WTC11 (cell line): Measurements from ENCODE around the gene CSTPP1. TPM values are rescaled to one million over a fixed set of nuclear protein-coding genes. Genes with fewer than 3 reads are reported as not detected.

Source experiments
- ATAC-seq: fragments of 200-7000 bp; cut with Tn5 transposase; 2 replicates; pipeline ENCODE4 v1.10.0; 2021; ENCODE audit warnings: mild to moderate bottlenecking, moderate library complexity
- CTCF ChIA-PET: fragments of 300-600 bp; sonication (Branson Sonifier 250); formaldehyde crosslinking; loops from one replicate; lab custom pipeline; 2021; ENCODE audit warnings: antibody characterized with exemption; lab: Charles Lee
- POLR2A ChIA-PET: fragments of 350-600 bp; sonication (Branson Sonifier 250); formaldehyde crosslinking; loops from one replicate; lab custom pipeline; 2021; ENCODE audit warnings: antibody characterized with exemption; lab: Charles Lee
- DNase-seq: peaks from one replicate; pipeline ENCODE4 v3.0.0; 2021; ENCODE audit warnings: low spot score
- H3K27ac Mint-ChIP-seq: 2 replicates; pipeline ENCODE4 v1.8.0; 2021; ENCODE audit warnings: mixed read lengths
- H3K27me3 Mint-ChIP-seq: 2 replicates; pipeline ENCODE4 v1.8.0; 2021; ENCODE audit warnings: low read depth, mild to moderate bottlenecking, moderate library complexity, mixed read lengths
- H3K36me3 Mint-ChIP-seq: 2 replicates; pipeline ENCODE4 v1.8.0; 2021; ENCODE audit warnings: mixed read lengths
- H3K4me1 Mint-ChIP-seq: 2 replicates; pipeline ENCODE4 v1.8.0; 2022; ENCODE audit warnings: mixed read lengths
- H3K4me3 Mint-ChIP-seq: 2 replicates; pipeline ENCODE4 v1.8.0; 2021; ENCODE audit warnings: mild to moderate bottlenecking, moderate library complexity, mixed read lengths
- H3K9me3 Mint-ChIP-seq: 2 replicates; pipeline ENCODE4 v1.8.0; 2021; ENCODE audit warnings: mixed read lengths
- ELF4 ChIP-seq: sonication (generic); formaldehyde crosslinking; IDR thresholded peaks from 2 replicates; pipeline ENCODE4 v1.8.1; 2022; ENCODE audit warnings: low read depth, mild to moderate bottlenecking, moderate library complexity, missing genetic modification reagents
- JAZF1 ChIP-seq: fragments of 250-450 bp; sonication (Bioruptor Pico); IDR thresholded peaks from 2 replicates; pipeline ENCODE4 v1.9.0; 2021; ENCODE audit warnings: moderate library complexity, mild to moderate bottlenecking, inconsistent platforms
- MXD4 ChIP-seq: fragments of 250-450 bp; sonication (Bioruptor Pico); IDR thresholded peaks from 2 replicates; pipeline ENCODE4 v1.8.0; 2021; ENCODE audit warnings: mild to moderate bottlenecking, moderate library complexity, borderline replicate concordance
- MYBL2 ChIP-seq: sonication (generic); formaldehyde crosslinking; IDR thresholded peaks from 2 replicates; pipeline ENCODE4 v1.8.1; 2023; ENCODE audit warnings: mild to moderate bottlenecking, moderate library complexity, missing genetic modification reagents
- NFATC4 ChIP-seq: fragments of 250-450 bp; sonication (Bioruptor Pico); IDR thresholded peaks from 2 replicates; pipeline ENCODE4 v1.9.0; 2021; ENCODE audit warnings: mild to moderate bottlenecking
- NFYB ChIP-seq: sonication (generic); formaldehyde crosslinking; conservative IDR thresholded peaks from 2 replicates; pipeline ENCODE4 v1.8.0; 2022; ENCODE audit warnings: low read depth, missing genetic modification reagents
- RORB ChIP-seq: fragments of 250-450 bp; sonication (Bioruptor Pico); IDR thresholded peaks from 2 replicates; pipeline ENCODE4 v1.9.0; 2021; ENCODE audit warnings: mild to moderate bottlenecking
- TEAD1 ChIP-seq: sonication (generic); formaldehyde crosslinking; IDR thresholded peaks from 2 replicates; pipeline ENCODE4 v1.8.0; 2022; ENCODE audit warnings: mild to moderate bottlenecking, missing genetic modification reagents
- TEAD4 ChIP-seq: sonication (generic); formaldehyde crosslinking; IDR thresholded peaks from 2 replicates; pipeline ENCODE4 v1.8.0; 2022; ENCODE audit warnings: mild to moderate bottlenecking, missing genetic modification reagents
- ZNF121 ChIP-seq: sonication (generic); formaldehyde crosslinking; IDR thresholded peaks from 2 replicates; pipeline ENCODE4 v1.8.0; 2023; ENCODE audit warnings: missing genetic modification reagents
- ZNF232 ChIP-seq: sonication (generic); formaldehyde crosslinking; IDR thresholded peaks from 2 replicates; pipeline ENCODE4 v1.8.0; 2022; ENCODE audit warnings: mild to moderate bottlenecking, missing genetic modification reagents
- ZNF317 ChIP-seq: sonication (generic); formaldehyde crosslinking; IDR thresholded peaks from 2 replicates; pipeline ENCODE4 v1.8.1; 2023; ENCODE audit warnings: low read depth, mild to moderate bottlenecking, moderate library complexity, missing genetic modification reagents, borderline replicate concordance
- ZNF396 ChIP-seq: fragments of 250-450 bp; sonication (Bioruptor Pico); IDR thresholded peaks from 2 replicates; pipeline ENCODE4 v1.8.0; 2021; ENCODE audit warnings: mild to moderate bottlenecking, moderate library complexity, borderline replicate concordance
- ZNF423 ChIP-seq: fragments of 250-450 bp; sonication (Bioruptor Pico); IDR thresholded peaks from 2 replicates; pipeline ENCODE4 v2.1.2; 2022; ENCODE audit warnings: mild to moderate bottlenecking, moderate library complexity
- total RNA-seq: library from RNA; stranded (reverse); gene quantifications from 3 replicates; pipeline ENCODE4 v1.2.3, GENCODE V29; 2021
- TF ChIP-seq, protein P1 (sequence below): sonication (generic); formaldehyde crosslinking; IDR thresholded peaks from 2 replicates; pipeline ENCODE4 v1.8.0; 2023; ENCODE audit warnings: missing genetic modification reagents, mild to moderate bottlenecking, borderline replicate concordance
- TF ChIP-seq, protein P2 (sequence below): sonication (generic); formaldehyde crosslinking; IDR thresholded peaks from 2 replicates; pipeline ENCODE4 v1.8.1; 2023; ENCODE audit warnings: mild to moderate bottlenecking, missing genetic modification reagents
- TF ChIP-seq, protein P3 (sequence below): sonication (generic); formaldehyde crosslinking; IDR thresholded peaks from 2 replicates; pipeline ENCODE4 v1.8.0; 2023; ENCODE audit warnings: missing genetic modification reagents
- TF ChIP-seq, protein P4 (sequence below): sonication (generic); formaldehyde crosslinking; conservative IDR thresholded peaks from 2 replicates; pipeline ENCODE4 v1.8.1; 2022; ENCODE audit warnings: mild to moderate bottlenecking, missing genetic modification reagents
- TF ChIP-seq, protein P5 (sequence below): sonication (generic); formaldehyde crosslinking; IDR thresholded peaks from 2 replicates; pipeline ENCODE4 v1.8.1; 2023; ENCODE audit warnings: mild to moderate bottlenecking, missing genetic modification reagents, moderate library complexity
- TF ChIP-seq, protein P6 (sequence below): sonication (generic); formaldehyde crosslinking; IDR thresholded peaks from 2 replicates; pipeline ENCODE4 v1.8.1; 2023; ENCODE audit warnings: mild to moderate bottlenecking, missing genetic modification reagents, moderate library complexity

The CSTPP1 gene
- total RNA-seq, 1 experiment from 2014 or later, result 23.6 TPM

DNA sequence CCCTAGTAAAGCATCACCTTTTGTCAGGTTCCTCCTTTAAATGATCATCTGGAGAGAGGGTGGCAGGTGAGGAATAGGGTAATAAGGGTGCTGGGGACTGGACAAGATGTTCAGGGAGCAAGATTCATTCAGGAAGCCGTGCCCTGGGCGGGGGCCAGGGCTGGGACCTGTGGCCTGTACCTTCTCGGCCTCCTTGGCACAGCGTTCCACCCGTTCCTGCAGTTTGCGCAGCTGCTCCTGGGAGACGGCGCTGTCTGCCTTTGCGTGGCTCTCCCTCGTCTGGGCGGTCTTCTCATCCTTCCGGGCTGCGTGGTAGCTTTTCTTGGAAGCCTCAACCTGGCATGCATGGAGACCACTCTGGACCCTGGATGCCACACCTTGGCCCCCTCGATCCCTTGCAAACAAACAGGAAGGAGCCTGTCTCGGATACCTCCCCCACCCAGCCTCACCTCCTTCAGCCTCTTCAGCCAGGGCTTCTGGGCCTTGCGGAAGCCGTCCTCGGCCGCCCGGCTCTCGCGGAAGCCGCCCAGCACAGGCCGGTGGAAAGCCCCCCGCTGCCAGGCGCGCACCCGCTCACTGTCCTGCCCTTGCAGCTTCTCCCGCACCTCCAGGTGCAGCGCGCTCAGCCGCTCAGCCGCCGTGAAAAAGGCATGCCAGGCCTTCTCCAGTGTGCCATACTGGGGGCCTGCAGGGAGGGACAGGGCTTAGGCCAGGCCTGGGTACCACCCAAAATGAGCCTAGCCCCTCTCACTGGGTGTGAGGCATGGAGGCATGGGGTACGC lies 243.6 kb downstream of the CSTPP1 start:
- DNase-seq (no peak), ATAC-seq (no peak)
- no peaks in the 10 kb centered on the region for H3K9me3 Mint-ChIP-seq
- ChIA-PET POLR2A (interaction anchor here (0.8 to 2.9 kb wide), 3 partner anchors 34 to 268 kb away, joined by 3 to 18 read pairs (median 3); partner anchors contain the start of gene DDB2), CTCF (interaction anchor here (0.5 to 5.7 kb wide), 17 partner anchors 8 to 479 kb away, joined by 3 to 93 read pairs (median 4); partner anchors contain the start of genes ACP2, DDB2, NR1H3 and PSMC3)
- H3K36me3 Mint-ChIP-seq, result peaks cover 8% of the 10 kb centered on the region; the same call in 1 of the 2 replicates
- H3K27ac Mint-ChIP-seq, result no peak overlapping the region
- H3K4me1 Mint-ChIP-seq, result peaks cover 24% of the 10 kb centered on the region
- TF ChIP-seq, protein P1, sequence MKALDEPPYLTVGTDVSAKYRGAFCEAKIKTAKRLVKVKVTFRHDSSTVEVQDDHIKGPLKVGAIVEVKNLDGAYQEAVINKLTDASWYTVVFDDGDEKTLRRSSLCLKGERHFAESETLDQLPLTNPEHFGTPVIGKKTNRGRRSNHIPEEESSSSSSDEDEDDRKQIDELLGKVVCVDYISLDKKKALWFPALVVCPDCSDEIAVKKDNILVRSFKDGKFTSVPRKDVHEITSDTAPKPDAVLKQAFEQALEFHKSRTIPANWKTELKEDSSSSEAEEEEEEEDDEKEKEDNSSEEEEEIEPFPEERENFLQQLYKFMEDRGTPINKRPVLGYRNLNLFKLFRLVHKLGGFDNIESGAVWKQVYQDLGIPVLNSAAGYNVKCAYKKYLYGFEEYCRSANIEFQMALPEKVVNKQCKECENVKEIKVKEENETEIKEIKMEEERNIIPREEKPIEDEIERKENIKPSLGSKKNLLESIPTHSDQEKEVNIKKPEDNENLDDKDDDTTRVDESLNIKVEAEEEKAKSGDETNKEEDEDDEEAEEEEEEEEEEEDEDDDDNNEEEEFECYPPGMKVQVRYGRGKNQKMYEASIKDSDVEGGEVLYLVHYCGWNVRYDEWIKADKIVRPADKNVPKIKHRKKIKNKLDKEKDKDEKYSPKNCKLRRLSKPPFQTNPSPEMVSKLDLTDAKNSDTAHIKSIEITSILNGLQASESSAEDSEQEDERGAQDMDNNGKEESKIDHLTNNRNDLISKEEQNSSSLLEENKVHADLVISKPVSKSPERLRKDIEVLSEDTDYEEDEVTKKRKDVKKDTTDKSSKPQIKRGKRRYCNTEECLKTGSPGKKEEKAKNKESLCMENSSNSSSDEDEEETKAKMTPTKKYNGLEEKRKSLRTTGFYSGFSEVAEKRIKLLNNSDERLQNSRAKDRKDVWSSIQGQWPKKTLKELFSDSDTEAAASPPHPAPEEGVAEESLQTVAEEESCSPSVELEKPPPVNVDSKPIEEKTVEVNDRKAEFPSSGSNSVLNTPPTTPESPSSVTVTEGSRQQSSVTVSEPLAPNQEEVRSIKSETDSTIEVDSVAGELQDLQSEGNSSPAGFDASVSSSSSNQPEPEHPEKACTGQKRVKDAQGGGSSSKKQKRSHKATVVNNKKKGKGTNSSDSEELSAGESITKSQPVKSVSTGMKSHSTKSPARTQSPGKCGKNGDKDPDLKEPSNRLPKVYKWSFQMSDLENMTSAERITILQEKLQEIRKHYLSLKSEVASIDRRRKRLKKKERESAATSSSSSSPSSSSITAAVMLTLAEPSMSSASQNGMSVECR (CRISPR knock-in tag), result no peak
- TF ChIP-seq, protein P2, sequence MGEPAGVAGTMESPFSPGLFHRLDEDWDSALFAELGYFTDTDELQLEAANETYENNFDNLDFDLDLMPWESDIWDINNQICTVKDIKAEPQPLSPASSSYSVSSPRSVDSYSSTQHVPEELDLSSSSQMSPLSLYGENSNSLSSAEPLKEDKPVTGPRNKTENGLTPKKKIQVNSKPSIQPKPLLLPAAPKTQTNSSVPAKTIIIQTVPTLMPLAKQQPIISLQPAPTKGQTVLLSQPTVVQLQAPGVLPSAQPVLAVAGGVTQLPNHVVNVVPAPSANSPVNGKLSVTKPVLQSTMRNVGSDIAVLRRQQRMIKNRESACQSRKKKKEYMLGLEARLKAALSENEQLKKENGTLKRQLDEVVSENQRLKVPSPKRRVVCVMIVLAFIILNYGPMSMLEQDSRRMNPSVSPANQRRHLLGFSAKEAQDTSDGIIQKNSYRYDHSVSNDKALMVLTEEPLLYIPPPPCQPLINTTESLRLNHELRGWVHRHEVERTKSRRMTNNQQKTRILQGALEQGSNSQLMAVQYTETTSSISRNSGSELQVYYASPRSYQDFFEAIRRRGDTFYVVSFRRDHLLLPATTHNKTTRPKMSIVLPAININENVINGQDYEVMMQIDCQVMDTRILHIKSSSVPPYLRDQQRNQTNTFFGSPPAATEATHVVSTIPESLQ, result no peak
- TF ChIP-seq ZNF423 (CRISPR knock-in tag), result no peak
- TF ChIP-seq MYBL2, result no peak
- TF ChIP-seq, protein P3, sequence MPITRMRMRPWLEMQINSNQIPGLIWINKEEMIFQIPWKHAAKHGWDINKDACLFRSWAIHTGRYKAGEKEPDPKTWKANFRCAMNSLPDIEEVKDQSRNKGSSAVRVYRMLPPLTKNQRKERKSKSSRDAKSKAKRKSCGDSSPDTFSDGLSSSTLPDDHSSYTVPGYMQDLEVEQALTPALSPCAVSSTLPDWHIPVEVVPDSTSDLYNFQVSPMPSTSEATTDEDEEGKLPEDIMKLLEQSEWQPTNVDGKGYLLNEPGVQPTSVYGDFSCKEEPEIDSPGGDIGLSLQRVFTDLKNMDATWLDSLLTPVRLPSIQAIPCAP, result no peak
- no peak for TF ChIP-seq ZNF121 (CRISPR knock-in tag)
- TF ChIP-seq TEAD4 (CRISPR knock-in tag), result no peak
- TF ChIP-seq ELF4, result no peak
- no peak for TF ChIP-seq ZNF232 (CRISPR knock-in tag)
- no peak for TF ChIP-seq NFYB (CRISPR knock-in tag)
- TF ChIP-seq ZNF317 (CRISPR knock-in tag), result no peak
- TF ChIP-seq, protein P4, sequence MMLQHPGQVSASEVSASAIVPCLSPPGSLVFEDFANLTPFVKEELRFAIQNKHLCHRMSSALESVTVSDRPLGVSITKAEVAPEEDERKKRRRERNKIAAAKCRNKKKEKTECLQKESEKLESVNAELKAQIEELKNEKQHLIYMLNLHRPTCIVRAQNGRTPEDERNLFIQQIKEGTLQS, result no peak
- no peak for TF ChIP-seq ZNF396 (CRISPR knock-in tag)
- no peak for TF ChIP-seq NFATC4
- no peak for TF ChIP-seq JAZF1 (CRISPR knock-in tag)
- TF ChIP-seq, protein P5, sequence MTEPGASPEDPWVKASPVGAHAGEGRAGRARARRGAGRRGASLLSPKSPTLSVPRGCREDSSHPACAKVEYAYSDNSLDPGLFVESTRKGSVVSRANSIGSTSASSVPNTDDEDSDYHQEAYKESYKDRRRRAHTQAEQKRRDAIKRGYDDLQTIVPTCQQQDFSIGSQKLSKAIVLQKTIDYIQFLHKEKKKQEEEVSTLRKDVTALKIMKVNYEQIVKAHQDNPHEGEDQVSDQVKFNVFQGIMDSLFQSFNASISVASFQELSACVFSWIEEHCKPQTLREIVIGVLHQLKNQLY, result no peak
- TF ChIP-seq, protein P6, sequence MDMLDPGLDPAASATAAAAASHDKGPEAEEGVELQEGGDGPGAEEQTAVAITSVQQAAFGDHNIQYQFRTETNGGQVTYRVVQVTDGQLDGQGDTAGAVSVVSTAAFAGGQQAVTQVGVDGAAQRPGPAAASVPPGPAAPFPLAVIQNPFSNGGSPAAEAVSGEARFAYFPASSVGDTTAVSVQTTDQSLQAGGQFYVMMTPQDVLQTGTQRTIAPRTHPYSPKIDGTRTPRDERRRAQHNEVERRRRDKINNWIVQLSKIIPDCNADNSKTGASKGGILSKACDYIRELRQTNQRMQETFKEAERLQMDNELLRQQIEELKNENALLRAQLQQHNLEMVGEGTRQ (CRISPR knock-in tag), result no peak
- no peak for TF ChIP-seq RORB (CRISPR knock-in tag)
- no peak for TF ChIP-seq TEAD1 (CRISPR knock-in tag)
- no peak for TF ChIP-seq MXD4 (CRISPR knock-in tag)
- H3K27me3 Mint-ChIP-seq, result no peaks in the 10 kb centered on the region
- no peak overlapping the region for H3K4me3 Mint-ChIP-seq
